ENCODE results near the gene LRPPRC.

Gene LRPPRC

DNA sequence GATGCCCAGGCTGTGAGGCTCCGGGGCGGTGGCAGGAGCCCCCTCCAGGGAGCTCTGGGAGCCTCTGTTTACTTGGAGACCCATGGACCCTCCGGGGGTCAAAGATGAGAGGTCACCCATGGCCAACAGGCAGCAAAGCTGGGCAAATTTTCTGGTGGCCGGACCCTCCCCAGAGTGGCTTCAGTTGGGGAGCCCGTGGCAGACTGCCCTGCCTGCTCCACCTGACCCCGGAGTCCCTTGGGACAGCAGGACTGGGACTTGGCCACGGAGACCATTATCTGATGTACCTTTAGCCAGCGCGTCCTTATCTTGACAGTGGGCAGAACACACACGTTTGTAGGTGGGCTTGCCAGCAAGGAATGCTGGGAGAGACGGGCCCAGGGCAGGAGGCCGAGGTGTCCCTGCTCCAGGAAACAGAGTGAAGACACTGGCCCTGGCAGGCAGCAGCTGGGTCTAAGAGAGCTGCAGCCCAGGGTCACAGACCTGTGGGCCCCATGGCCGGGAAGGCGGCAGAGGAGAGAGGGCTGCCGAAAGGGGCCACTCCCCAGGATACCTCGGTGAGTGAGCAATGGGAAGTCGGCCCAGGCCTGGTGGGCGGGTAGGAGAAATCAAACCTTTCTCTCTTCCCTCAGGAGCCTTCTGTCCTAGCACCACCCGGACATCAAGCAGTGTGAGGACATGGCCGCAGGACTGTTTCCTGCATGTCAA, 157.1 kb downstream of the LRPPRC start, which contains the start of the genes ABCG5 and ABCG8:
ABCG5 (minus strand) TSS at position 280 of the 708 bp plus-strand sequence; CDS start at position 120, 160 bp downstream.
ABCG8 (plus strand) TSS at position 412 of the 708 bp plus-strand sequence; CDS start at position 495, 83 bp downstream.
- H3K36me3 ChIP-seq (ENCODE audit: low read depth), result no peaks in the 10 kb centered on the region
- DNase-seq (ENCODE audit: low spot score) (no peak), ATAC-seq (ENCODE audit: low read depth) (no peak)
- no peak within 1 kb of the TSS for H3K27ac ChIP-seq (ENCODE audit: poor library complexity, severe bottlenecking)
- H3K4me1 ChIP-seq (ENCODE audit: insufficient read depth, poor library complexity, severe bottlenecking), result no peaks in the 10 kb centered on the region
- TF ChIP-seq, protein P1, sequence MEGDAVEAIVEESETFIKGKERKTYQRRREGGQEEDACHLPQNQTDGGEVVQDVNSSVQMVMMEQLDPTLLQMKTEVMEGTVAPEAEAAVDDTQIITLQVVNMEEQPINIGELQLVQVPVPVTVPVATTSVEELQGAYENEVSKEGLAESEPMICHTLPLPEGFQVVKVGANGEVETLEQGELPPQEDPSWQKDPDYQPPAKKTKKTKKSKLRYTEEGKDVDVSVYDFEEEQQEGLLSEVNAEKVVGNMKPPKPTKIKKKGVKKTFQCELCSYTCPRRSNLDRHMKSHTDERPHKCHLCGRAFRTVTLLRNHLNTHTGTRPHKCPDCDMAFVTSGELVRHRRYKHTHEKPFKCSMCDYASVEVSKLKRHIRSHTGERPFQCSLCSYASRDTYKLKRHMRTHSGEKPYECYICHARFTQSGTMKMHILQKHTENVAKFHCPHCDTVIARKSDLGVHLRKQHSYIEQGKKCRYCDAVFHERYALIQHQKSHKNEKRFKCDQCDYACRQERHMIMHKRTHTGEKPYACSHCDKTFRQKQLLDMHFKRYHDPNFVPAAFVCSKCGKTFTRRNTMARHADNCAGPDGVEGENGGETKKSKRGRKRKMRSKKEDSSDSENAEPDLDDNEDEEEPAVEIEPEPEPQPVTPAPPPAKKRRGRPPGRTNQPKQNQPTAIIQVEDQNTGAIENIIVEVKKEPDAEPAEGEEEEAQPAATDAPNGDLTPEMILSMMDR (IDR thresholded peaks at IDR 0.05; ENCODE audit: poor library complexity, severe bottlenecking), result no peak
- no peaks in the 10 kb centered on the region for H3K9me3 ChIP-seq (ENCODE audit: severe bottlenecking)
- H3K4me3 ChIP-seq (ENCODE audit: severe bottlenecking), result no peak within 1 kb of the TSS
- no peaks in the 10 kb centered on the region for H3K27me3 ChIP-seq (ENCODE audit: insufficient read depth, poor library complexity, severe bottlenecking)

DNA sequence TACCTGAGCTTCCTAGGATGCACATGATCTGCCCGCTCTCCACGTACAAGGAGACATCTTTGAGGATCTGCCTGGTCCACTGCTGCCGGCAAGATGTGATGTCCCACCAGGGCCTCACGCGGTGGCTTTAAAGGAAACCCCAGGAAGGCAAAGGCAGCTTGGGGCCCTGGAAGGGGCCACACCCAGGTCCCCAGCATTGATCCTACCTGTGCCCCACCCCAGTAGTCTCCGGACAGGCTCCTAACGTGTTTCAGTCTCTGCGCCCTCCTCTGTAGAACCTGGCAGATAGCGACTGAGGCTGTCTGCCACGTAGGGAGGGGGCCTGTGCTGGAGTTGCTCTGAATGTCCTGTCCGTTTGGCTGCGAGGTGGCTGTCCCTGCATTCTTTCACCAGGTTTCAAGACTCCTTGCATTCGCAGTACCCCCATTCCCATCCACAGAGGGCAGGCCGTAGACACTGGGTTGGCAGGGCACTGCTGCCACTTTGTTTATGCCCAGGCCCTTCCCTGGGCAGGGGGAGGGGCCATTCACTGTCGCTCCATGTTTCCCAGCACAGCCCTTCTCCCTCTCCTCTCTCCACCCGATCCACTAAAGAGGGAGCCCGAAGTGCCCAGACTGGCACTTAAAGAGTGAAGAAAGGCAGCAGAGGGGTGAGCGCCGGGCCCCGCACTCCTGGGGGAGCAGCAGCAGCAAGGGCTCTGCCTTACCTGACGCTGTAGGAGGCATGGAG, 157.8 kb downstream of the LRPPRC start:
- DNase-seq (ENCODE audit: low spot score) (no peak), ATAC-seq (ENCODE audit: low read depth) (no peak)
- no peaks in the 10 kb centered on the region for H3K27me3 ChIP-seq (ENCODE audit: insufficient read depth, poor library complexity, severe bottlenecking)
- H3K36me3 ChIP-seq (ENCODE audit: low read depth), result no peaks in the 10 kb centered on the region
- H3K27ac ChIP-seq (ENCODE audit: poor library complexity, severe bottlenecking), result no peak overlapping the region
- no peak overlapping the region for H3K4me3 ChIP-seq (ENCODE audit: severe bottlenecking)
- TF ChIP-seq, protein P1 (IDR thresholded peaks at IDR 0.05; ENCODE audit: poor library complexity, severe bottlenecking), result no peak
- H3K4me1 ChIP-seq (ENCODE audit: insufficient read depth, poor library complexity, severe bottlenecking), result no peaks in the 10 kb centered on the region
- H3K9me3 ChIP-seq (ENCODE audit: severe bottlenecking), result no peaks in the 10 kb centered on the region

DNA sequence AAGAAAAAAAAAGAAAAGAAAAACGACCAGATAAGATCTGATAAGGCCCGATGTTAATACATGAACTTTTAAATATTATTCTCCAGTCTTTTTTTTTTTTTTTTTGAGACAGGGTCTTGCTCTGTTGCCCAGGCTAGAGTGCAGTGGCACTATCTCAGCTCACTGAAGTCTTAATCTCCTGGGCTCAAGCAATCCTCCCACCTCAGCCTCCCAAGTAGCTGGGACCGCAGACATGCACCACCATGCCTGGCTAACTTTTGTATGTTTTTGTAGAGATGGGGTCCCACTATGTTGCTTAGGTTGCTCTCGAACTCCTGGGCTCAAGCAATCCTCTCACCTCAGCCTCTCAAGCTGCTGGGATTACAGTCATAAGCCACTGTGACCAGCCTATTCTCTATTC, 158.8 kb downstream of the LRPPRC start:
- no peaks in the 10 kb centered on the region for H3K9me3 ChIP-seq (ENCODE audit: severe bottlenecking)
- DNase-seq (ENCODE audit: low spot score) (no peak), ATAC-seq (ENCODE audit: low read depth) (no peak)
- H3K36me3 ChIP-seq (ENCODE audit: low read depth), result no peaks in the 10 kb centered on the region
- H3K27ac ChIP-seq (ENCODE audit: poor library complexity, severe bottlenecking), result no peak overlapping the region
- no peak overlapping the region for H3K4me3 ChIP-seq (ENCODE audit: severe bottlenecking)
- TF ChIP-seq, protein P1 (IDR thresholded peaks at IDR 0.05; ENCODE audit: poor library complexity, severe bottlenecking), result no peak
- no peaks in the 10 kb centered on the region for H3K27me3 ChIP-seq (ENCODE audit: insufficient read depth, poor library complexity, severe bottlenecking)
- H3K4me1 ChIP-seq (ENCODE audit: insufficient read depth, poor library complexity, severe bottlenecking), result no peaks in the 10 kb centered on the region
